GM10847 (cell line): ENCODE data around the gene THRA.

Experiments used
- POLR2A ChIP-seq: IDR thresholded peaks from 2 replicates; pipeline ENCODE4 v1.6.1; 2011; ENCODE audit not compliant: insufficient read length; ENCODE audit errors: extremely low read depth

Gene THRA

DNA sequence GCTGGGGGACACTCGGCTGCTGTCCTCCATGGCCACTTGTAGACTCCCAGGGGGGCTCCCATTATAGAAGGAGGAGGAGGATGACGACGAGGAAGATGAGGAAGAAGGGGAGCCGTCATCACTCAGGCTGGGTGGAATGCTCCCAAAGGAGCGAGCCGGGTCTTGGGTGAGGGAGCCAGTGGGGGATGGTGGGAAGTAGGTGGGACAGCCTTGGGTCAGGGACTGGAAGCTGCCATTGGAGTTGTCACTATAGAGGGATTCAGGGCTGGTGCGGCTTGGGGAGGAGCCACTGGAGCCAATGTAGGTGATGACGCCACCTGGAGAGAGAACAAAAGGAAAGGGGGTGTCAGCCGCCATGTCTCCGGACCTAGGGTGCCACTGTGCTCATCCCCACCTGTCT, 34.3 kb downstream of the THRA start:
- TF ChIP-seq POLR2A: no peak

DNA sequence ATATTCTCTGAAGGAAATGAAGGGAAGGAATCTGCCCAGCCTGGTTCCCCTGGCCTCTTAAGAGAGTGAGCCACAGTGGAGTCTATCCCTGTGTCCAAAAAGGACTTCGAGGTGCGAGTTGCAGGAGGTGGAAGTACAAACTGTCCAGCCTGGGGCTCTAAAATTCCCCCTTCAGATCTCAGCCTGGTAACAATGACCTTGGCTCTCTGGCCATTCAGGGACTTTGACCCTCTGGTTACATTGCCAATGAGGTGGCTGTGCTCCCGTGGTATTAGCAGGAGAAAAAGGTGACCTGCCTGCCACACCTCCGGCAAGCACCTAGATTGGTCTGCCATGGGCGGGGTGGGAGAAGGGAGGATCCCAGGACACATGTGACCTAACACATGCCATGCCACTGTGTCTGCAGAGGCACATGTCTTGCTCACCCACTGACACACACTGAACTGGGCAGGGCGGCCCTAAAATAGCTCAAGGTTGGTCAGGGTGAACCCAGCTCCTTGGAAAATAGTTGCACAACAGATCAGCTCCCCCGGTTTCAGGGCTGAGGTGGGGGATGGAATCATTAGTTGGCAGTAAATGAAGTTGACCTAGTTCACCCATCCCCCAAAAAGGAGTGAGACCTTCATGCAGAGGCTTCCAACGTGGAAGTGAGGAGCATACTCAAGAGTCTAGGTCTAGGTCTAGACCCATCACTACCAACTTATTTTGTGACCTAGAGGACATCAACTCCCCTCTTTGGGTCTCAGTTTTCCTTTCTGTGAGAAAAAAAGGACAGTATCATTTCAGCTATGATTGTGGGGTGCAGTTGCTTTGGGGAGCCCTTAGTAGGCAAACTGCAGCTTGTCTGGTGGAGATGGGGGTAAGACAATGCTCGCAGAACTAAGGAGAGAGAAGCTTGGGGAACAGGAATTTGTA, 35.4 kb downstream of the THRA start:
- no peak for TF ChIP-seq POLR2A

DNA sequence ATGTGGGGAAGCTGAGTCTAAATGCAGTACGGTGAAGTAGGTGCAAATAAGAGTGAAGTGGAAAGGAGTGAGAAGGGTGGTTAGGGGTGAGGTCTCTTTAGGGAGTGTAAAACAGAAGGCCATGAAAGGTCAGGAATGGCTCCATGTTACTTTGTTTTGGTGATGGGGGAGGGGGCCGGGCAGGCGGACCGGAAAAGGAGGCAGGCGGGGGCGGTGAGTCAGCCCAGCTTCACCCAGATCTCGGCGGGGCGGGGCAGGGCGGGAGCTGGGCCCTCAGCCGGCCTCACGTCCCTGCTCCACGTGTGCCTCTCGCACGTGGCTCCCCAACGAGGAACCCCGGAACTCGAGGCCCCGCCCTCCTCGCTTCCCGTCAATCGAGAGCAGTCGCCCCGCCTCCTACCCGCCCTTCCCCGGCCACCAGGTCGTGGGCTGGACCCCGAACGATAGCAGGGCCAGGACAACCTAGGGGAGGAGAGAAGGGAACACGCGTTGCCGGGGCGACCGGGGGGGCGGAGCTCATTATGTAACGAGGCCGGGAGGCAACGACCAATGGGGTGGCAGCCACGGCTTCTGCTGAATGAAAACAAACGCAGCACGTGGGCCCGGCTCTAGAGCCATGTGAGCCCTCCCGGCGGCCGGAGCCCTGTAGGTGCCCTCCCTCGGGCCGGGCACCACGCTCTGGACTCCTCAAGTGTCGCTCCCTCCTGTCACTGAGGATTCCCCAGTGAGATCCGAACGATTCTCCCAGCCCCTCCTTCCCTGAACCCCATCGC, 36.3 kb downstream of the THRA start:
- no peak for TF ChIP-seq POLR2A

DNA sequence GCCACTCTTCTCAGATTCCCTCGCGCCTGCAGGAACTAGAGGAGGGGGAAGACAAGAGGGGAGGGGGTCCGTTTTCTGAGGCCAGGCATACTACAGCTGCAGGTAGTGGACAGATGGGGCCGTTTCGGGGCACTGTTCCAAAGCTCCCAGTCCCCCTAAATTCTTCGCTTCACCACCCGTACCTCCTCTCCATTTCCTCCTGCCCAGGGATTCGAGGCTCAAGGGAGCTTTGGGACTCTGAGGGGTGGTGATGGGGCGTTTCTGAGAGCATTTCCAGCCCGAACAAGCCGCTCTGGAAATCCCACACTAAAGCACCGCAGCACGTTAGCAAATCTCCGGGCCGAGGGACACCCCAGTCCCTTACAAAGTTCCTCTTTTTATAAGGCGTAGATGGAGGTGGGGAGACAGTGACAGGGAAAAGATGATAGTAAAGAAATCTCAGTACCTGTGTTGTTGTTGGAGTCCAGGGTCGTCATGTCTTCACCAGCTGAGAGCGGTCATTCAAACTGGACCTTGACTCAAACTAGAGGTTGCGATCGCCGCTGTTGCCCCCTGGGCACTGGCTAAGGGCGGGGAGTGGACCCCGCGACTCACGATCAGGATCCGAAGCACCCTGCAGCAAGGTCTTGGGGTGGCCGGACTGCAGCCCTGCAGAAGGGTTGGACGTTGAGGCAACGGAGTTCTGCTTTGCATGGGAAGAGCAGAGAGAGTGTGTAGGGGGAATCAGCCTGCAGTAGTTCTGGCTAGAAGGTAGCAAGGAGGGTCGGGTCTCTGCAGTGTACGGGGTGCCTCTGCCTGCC, 37.1 kb downstream of the THRA start:
- no peak for TF ChIP-seq POLR2A

DNA sequence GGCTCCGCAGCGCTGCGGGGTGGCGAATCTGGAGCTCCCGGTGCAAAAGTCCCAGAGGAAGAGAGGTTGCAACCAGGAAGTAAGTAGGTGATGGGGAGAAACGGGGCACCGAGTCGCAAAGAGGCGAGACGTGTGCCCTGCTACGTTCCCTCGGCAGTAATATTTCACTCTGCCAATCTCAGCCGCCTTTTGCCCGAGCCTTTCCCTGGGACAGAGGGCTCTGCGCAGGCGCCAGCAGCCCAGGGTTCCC, 37.6 kb downstream of the THRA start, which contains the start of gene NR1D1:
NR1D1 (minus strand) TSS at position 171 of the 250 bp plus-strand sequence. CDS start 495 bp downstream, outside the sequence.
- TF ChIP-seq POLR2A: no peak

DNA sequence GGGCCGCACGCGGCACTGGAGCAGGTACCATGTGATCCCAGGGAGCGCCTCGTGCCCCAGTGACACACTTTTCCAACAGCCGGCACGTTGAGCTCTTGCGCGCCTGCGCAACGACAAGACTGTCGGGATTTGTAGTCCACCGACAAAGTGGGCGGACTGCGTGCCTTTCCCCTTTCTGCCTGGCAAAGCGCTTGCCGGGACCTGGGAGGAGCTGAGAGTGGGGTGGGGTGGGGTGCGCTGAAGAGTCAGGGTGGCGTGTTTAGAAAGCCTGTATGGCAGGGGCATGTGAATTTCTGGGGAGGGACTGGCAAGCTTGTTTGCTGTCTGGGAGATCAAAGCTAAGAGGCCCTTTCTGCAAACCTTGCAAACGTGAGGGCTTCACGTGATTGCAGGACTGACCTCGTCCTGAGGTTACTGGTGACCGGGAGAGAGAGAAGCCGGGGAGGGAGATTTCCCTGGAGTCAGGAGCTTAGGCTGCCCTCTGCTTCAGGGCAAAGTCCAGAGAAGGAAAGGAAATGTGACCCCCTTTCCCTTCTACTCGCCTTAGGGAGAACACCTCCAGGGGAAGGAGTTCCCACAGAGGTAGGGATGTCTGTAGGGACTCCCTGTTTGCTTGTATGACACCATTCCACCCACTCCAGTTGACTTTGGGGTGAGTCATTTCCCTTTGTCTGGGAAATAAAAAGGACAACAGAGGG, 38.1 kb downstream of the THRA start:
- peak; percentile 56 for TF ChIP-seq POLR2A

DNA sequence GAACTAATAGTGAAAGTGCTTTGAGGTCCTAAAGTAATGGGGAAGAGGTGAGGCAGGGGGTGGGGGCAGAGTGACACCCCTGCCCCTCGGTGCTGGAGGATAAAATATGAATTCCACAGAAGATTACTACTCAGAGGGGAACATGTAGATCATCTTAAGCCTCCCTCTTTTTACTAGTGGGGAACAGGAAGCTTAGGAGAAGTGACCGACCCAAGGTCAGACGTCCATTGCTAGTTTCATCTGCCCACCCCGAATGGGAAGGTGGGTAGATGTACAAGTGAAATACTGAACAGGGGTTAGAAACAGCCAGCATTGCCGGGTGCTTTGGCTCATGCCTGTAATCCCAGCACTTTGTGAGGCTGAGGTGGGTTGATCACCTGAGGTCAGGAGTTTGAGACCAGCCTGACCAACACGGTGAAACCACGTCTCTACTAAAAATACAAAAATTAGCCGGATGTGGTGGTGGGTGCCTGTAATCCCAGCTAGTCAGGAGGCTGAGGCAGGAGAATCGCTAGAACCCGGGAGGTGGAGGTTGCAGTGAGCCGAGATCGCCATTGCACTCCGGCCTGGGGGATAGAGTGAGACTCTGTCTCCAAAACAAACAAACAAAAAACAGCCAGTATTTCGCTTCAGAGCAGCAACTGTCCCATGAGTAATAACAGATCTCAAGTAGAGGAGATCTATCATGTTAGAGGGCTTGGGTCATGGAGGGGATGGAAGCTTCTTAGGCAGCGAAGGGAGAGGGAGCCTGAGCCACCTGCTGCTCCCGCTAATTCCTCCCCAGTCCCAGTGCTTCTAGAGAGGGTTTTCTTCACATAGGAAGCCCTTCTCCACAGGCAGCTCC, 38.8 kb downstream of the THRA start:
- no peak for TF ChIP-seq POLR2A

DNA sequence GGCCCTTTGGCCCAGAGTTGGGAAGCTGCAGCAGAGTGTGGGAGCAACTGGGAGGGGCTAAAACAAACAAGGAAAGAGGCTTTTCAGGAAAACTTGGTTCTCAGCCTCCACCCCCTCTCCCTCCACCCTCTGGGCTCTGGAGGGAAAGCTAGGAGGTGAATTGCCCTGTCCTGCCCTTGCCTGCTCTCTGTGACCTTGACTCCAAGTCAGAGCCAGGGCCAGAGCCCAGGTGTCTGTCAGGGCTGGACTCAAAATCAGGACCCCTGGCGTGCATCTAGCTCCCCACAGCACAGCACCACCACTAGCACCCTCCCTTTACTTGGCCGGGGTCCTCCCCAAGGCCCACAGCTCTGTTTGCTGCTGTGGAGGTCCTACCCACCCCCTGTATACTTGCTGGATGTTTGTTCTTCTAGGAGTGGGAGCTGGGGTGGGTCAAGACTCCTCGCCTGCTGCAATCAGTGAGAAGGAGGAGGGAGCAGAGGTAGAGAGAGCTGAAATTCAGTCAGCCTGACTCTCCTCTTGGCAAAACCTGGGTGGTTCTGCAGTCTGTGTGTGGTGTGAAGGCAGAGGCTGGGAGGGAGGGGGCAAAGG, 40.4 kb downstream of the THRA start:
- TF ChIP-seq POLR2A: no peak

DNA sequence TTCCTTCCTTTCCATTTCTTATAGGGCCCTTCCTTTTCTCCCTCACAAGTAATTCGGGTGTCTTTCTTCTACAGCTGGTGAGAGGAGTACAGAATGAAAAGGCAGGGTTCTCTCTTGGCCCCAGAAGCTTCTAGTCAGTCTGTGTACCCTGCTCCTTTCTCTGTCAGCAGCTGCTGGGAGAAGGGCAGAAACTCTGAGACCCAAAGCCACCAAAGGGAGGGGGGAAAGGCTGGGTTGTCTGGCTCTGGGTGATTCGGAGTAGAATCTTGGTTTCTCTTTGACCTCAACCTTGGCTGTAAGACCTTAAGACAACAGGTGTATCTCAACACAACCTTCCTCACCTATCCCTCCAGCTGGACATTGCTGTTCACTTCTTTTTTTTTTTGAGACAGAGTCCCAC, 40.9 kb downstream of the THRA start:
- TF ChIP-seq POLR2A: no peak

DNA sequence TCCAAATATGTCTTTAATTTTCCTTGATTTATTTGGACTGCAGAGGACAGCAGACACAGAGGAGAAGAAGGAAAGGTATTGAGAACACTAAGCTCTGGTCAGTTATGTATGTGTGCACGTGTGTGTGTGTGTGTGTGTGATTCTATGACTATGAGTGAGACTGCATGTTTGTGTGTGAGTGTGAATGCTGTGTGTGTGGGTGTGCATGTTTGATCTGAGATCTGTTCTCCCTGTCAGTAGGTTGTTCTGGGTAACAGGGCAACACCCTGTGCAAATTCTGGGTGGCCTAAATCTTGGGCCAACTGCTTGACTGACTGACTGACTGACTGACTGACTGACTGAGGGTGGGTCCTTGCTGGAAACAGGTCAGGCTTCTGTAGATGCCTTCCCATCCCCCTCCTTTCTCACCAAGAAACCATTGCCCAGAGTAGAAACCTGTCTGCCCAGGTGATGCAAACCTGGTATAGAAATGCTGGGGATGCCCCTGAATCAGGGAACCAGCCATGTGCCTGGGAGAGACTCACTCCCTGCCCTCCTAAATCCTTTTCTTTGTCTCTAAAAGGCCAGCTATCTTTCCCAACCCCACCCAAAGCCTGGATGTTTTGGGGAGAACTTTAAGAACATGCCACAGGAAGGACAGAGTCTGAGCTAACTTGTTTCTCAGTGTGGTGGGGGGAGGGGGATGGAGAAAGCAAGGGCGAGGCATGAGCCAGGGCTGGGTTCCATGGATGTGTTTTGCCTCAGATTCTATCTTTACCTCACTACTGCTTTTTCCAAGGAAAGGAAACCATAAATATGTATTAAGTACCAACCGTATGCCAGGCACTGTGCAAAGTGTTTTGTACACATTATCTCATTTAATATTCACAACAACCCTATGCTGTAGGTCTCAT, 42.1 kb downstream of the THRA start:
- no peak for TF ChIP-seq POLR2A

DNA sequence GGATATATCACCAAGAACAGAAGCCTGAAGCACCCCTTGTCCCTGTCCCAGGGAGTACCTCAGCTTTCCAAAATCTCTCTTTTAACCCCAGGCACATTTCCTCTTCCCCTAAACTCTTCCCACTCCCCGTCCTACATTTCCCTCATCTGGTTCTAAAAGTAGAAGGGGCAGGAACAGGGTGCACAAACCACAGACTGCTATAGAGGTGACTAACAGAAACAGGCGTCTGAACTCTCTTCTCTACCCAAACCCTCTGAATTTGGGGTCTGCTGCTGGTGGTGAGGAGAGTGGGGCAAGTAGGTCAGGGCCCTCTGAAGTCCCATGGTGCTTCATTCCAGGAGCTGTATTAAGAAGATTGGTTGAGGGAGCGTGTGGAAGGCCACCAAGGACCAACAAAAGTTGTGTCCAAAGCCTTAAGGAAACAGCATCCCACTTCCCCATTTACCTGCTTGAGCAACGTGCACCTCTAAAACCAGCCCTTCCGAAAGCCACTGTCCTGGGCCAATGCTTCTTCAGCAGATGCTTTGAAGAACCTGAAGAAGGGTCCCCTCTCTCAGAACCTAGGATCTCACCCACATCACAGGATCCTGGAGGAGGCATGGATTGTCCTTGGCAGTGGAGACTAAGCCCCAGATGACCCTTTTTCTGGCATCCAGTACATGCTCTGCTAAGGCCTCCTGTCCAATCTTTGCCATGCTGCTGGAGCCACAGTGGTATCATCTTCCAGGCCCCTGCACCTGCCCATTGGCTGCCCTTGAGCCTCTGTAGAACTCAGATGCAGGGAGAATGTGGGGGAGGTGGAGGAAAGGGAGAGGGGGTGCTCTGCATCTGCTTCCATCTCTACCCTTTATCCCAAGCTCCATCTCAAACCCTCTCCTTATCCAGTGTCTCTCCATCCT, 43.3 kb downstream of the THRA start:
- TF ChIP-seq POLR2A: no peak
